HG03460 (cell line): ENCODE results near the gene MGST3.
"Not testable (repeated sequence)": the region's sequence is repeated elsewhere in the genome, so short reads cannot be mapped to it uniquely, and the experiment has no call there.

Experiments used
- ATAC-seq: cut with Tn5 transposase; IDR thresholded peaks from one replicate; pipeline ENCODE4 v1.9.1; 2021; ENCODE audit not compliant: unreplicated experiment

The MGST3 gene

DNA sequence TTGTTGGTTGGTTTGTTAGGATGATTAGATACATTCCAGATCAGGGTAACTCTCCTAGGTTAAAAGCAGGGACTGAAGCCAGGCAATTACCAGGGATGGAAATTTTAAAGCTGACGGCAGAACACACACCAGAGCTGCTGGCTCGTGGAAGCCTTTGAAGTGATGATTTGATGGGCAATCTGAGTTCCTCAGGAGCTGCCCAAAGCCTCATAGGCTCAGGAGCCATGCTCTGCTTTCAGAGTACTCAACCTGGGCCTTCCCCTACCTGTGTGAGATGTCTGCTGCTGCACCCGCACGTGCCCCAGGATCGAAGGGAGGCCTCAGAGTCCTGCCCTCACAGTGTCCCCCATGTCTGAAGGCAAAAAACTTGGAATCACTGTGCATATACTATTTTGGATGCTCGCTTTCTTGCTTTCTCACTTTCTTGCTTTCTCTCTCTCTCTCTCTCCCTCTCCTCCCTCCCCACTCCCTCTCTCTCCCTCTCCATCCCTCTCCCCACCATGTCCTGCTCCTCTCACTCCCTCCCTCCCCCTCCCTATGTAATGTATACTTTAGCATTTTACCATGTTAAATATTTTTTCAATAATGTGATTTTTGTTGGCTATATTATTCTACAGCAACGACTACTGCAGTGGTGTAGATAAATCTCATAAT lies 18.0 kb downstream of the MGST3 start:
- no peak for ATAC-seq

DNA sequence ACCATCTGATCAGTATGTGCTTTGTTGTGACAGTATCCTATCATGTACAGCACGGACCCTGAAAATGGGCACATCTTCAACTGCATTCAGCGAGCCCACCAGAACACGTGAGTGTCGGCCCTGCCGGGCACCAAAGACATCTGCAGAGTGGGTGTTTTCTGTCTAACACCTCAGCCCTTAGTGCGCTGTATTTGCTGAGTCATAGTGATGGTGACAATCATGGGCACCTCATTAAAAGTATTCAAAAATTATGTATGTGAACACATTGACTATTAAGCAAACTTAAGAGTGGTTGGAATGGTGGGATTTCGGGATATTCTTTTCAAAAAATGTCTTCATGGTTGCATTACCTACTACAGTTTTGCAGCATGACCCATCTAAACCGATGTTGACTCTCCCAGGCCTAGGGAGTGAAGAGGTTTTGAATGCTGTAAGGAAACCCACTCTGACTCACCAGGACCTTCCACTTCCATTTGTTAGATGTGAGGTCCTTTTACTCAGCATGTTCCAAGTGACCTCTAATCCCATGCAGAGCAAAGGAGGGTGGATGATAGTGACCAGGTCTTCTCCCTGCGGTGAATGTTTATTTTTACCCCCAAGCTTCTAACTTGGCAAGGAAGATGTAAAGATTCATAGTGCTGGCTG lies 20.1 kb downstream of the MGST3 start:
- ATAC-seq = no peak

DNA sequence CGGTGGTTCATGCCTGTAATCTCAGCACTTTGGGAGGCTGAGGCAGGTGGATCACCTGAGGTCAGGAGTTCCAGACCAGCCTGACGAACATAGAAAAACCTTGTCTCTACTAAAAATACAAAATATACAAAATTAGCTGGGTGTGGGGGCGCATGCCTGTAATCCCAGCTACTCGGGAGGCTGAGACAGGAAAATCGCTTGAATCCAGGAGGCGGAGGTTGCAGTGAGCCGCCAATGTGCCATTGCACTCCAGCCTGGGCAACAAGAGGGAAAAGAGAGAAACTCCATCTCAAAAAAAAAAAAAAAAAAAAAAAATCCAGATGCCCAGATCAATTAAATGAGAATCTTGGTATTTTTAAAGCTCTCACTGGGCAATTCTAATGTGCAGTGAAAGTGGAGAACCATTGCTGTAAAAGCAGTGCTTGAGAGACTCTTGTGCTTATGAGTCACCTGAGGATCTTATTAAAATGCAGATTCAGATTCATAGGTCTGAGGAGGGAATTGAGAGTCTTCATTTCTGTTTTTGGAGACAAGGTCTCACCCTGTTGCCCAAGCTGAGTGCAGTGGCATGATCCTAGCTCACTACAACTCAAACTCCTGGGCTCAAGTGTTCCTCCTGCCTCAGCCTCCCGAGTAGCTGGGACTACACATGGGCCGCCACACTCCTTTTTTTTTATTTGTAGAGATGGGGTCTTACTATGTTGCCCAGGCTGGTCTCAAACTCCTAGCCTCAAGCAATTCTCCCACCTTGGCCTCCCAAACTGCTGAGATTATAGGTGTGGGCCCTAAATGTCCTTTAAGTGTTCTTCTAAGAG lies 27.9 kb downstream of the MGST3 start:
- not testable (repeated sequence) for ATAC-seq

GRCh38 chr1:165659581-165659895 lies 28.5 kb downstream of the MGST3 start:
- ATAC-seq = no peak

- ATAC-seq = no peak
These were observed 30.7 kb downstream of the MGST3 start for GRCh38 chr1:165661703-165662102.

DNA sequence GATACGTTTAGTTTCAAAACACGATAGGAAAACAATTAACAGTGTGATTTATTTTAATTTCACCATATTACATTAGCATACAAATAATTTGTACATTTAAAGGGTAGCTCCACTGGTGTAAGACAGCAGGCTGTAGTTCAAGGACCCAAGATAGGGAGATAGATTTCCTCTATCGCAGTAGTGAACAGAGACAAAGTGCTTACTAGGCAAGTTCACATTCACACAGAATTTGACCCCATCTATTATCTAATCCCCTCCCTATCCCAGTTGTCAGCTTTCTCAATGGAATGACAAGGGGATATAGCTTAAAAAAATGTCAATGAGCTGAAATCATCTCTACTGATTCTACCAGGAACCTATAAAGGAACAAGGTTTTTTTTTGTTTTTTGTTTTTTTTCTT lies 31.2 kb downstream of the MGST3 start:
- no peak for ATAC-seq

DNA sequence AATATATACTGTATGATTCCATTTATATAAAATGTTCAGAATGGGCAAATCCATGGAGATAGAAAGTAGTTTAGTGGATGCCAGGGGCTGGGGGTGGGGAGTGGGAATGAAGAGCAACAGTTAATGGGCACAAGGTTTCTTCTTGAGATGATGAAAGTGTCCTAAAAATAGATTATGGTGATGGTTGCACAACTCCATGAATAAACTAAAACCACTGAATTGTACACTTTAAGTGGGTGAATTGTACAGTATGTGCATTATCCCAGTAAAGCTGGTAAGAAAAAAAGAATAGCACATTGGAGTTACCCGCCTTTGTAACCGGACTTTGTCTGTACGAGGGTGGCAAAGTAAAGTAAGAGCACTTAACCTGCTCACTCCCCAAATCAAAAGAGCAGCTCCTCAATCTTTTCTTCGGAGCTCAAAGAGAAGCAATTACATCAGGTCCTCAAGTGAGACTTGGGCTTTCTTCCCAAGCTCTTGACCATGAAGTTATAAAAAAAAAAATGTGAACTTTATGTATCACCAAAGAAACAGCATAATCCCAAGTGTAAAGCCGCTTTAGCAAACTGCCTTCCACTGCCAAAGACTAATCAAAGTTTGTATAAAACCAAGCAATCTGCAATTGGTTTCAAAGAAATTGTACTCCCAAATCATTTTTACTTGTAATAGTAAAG lies 35.3 kb downstream of the MGST3 start:
- no peak for ATAC-seq

DNA sequence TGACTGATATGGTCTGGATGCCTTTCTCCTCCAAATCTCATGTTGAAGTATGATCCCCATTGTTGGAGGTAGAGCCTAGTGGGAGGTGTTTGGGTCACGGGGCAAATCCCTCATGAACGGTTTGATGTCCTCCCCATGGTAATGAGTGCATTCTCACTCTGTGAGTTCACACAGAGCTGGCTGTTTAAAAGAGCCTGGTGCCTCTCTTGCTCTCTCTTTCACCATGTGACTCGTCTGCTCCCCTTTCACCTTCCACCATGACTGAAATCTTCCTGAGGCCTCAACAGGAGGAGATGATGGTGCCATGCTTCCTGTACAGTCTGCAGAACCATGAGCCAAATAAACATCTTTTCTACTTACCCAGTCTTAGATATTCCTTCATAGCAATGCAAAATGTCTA lies 37.1 kb downstream of the MGST3 start:
- no peak for ATAC-seq

- ATAC-seq = no peak
These were observed 40.5 kb downstream of the MGST3 start for GRCh38 chr1:165671526-165671925.

- ATAC-seq = no peak
These were observed 43.6 kb downstream of the MGST3 start for GRCh38 chr1:165674599-165674998.

DNA sequence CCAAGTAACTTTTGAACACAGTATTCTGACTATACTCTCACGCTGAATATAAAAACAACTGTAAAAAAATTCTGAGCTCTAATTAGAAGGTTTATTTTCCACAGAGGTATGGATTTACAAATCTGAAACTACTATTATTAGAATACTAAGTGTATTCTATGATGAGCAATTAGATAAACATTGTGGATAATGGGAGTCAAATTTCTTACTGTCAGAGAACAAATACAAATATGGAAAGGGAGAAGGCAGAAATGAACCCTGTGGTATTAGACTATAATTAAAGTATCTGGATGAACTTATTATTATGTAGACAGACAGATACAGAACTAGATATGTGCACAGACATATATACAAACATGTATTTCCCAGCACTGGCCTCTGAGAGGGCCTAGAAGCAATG lies 44.8 kb downstream of the MGST3 start:
- no peak for ATAC-seq

DNA sequence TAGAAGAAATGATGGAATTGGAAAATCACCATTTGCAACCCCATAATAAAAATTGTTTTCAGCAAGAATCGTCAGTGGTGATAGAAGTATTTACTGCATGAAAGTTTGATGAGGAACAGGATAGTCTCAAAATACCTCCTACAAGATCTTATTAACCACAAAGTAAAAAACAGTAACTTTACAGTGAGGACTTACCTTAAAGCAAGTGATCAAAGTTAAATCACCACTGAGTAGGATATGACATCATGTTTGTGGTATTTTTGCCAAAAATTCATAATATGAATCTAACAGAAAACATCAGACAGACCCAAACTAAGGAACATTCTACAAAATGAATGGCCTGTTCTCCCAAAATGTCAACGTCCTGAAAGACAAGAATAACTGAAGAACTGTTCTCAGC lies 47.5 kb downstream of the MGST3 start:
- ATAC-seq = no peak

DNA sequence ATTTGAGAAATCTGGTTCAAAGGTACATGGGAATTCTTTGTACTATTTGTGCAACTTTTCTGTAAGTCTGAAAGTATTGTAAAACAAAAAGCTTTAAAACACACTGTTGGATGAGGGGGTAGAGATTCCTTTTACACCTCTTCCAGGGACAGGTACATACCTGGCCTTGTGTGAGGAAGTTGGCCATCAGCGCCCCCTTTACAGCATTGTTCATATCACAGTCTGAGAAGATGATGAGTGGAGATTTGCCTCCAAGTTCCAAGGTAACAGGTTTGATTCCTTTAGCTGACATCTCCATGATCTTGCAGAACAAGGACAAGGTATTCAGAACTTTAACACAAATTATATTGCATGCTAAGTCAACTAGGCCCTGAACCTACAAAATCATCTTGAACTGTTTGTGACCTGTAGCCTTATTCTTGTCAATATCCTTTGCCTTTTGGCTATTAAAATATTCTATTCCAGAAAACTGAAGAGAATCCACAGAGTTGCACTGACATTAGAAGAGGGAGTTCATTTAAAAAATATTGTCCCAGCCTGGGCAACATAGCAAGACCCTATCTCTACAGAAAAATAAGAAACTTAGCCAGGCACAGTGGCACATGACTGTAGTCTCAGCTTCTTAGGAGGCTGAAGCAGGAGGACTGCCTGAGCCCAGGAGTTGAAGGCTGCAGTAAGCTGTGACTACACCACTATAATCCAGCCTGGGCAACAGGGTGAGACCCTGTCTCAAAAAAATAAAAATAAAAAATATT lies 48.4 kb downstream of the MGST3 start:
- no peak for ATAC-seq

- no peak for ATAC-seq
These were observed 49.3 kb downstream of the MGST3 start for GRCh38 chr1:165680303-165680702.

- not testable (repeated sequence) for ATAC-seq
These were observed 49.7 kb downstream of the MGST3 start for GRCh38 chr1:165680773-165681172.

DNA sequence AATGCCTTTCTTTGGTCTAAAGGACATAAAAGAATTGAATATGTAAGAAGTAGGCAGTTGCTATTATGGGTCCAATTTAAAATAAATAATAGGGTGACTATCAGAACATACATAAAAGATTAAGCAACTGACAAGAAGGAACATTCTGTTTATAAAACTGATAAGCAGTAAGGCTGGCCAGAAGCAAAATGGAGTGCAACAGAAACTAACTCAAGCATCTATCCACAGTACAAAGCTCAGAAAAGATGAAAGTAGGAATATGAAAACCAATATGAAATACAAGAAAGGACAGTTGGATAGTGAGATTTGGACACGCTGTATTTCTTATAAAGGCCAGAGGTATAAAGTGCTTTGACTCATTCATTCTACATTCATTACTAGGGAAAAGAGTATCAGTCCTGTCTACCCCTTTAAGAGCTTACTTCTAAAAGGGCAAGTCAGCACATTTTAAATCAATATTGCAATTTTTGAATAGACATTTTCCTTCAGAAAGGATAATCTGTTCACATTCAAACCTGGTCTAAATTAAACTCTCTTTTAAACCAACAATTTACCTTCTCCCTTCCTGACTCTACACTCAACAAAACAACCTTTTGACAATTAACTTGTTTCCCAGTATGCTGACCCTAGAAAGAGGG lies 52.9 kb downstream of the MGST3 start:
- ATAC-seq = no peak

- peak; percentile 56 for ATAC-seq
These were observed 55.3 kb downstream of the MGST3 start for GRCh38 chr1:165686121-165686970.

DNA sequence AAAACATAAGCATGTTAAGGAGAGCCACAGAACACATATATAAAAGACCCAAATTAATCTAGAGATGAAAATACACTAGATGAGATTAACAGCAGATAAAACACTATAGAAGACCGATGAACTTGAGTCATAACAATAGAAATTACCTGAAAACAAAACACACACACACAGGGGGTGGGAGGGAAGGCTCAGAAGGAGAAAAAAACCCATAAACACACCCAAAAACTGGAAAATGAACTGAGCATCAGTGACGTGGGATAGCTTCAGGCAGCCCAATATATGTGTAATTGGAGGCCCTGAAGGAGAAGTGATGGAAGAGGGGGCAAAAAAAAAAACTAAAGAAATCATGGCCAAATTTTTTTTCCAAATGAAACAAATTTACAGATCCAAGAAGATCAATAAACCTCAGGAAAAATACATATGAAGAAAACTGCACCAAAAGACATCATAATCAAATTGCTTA lies 56.0 kb downstream of the MGST3 start:
- no peak for ATAC-seq

DNA sequence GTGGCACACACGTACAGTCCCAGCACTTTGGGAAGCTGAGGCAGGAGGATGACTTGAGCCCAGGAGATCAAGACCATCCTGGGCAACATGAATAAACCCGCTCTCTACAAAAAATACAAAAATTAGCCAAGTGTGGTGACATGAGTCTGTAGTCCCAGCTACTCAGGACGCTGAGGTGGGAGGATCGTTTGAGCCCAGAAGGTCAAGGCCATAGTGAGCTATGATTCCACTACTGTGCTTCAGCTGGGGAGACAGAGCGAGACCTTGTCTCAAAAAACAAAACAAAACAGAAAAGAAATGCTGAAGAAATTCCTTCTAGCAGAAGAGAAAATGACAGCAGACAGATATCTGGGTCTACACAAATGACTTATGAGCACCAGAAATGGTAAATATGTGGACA lies 57.0 kb downstream of the MGST3 start:
- no peak for ATAC-seq

DNA sequence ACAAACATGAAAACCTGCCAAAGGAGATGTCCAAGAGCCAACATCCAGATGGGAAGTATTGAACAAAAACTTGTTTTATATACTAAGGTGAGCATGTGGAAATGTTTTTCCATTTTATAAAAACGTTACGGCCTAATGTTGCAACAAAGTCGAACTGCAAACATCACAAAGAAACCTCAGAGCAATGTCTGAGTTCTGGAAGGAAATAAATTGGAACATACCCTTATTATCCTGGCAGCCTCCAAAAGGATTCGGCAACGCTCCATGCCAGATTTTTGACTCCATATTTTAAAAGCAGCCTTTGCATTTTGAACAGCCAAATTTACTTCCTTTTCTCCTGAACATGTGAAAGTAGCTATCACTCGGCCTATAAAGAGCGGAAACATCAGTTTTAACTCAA lies 64.0 kb downstream of the MGST3 start:
- ATAC-seq = no peak
